ENCODE measurements around the gene MREG.

The MREG gene, protein sequence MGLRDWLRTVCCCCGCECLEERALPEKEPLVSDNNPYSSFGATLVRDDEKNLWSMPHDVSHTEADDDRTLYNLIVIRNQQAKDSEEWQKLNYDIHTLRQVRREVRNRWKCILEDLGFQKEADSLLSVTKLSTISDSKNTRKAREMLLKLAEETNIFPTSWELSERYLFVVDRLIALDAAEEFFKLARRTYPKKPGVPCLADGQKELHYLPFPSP
- 7.6 to 14.4 reads per million in 2 experiments for total RNA-seq

DNA sequence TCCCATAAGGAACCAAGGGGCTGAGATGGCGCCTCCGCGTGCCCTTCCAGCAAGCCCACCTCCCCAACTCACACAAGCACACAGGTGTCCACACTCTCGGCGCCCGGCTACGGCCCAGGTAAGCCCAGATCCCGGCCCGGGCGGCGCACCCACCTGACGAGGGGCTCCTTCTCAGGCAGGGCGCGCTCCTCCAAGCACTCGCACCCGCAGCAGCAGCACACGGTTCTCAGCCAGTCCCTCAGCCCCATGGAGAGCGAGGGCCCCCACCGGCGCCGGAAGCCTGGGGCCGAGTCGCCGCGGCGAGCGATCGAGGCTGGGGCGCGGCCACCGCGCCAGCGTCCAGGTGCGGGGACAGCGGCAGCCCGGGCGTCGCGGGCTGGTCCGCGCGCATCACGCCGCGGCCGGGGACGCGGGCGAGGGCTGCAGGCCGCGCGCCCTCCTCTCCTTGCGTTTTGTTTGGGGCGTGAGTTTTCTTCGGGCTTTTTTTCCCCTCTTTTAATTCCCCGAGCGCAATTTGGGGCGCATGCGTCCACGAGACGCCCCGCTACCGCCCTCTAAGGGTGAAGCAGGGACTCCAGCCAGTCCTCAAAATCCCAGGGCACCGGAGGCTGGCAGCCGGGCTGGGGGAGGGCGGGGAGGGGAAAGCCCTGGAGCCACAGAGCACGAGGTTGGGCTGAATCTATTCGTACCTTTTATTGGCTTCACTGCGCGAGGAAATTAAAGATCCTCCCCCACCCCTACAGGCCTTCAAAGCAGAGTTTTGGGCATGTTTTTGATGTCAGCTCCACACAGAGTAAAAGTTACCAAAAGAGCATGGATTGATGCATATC lies at the start of gene MREG:
Gene MREG, minus strand, starts transcription at position 472 of the 830 bp plus-strand sequence. Its CDS starts 224 bp downstream, at position 248.
- DNase-seq (ENCODE audit: low read depth) = peak; percentile 78

DNA sequence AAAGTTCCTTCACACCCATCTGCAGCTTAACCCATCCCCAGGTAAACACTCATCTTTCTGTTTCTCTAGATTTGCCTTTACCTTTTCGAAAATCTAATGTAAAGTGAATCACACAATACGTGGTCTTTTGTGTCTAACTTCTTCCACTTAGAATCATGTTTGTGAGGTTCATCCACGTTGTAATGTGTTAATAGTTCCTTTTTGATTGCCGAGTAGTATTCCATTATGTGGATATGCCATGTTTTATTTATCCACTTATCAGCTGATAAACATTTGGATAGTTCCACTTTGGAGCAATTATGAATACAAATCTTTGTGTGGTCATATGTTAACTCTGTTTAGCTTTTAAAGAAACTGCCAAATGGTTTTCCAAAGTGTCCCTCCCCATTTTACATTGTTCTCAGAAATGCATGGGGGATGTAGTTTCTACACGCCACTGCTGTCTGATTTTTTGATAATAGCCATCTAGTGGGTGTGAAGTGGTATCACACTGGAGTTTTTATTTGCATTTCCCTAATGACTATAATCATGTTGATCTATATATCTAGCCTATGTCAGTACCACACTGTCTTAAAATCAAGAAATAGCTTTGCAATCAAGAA lies 46.0 kb upstream of the MREG start:
- DNase-seq (ENCODE audit: low read depth) = no peak

GRCh38 chr2:216057688-216058193 lies 44.4 kb upstream of the MREG start:
- DNase-seq (ENCODE audit: low read depth) = peak; percentile 14

- DNase-seq (ENCODE audit: low read depth) = no peak
Observed at GRCh38 chr2:216056739-216057138, 43.4 kb upstream of the MREG start.

GRCh38 chr2:216055680-216056079 lies 42.3 kb upstream of the MREG start:
- no peak for DNase-seq (ENCODE audit: low read depth)

GRCh38 chr2:216052420-216052819 lies 39.1 kb upstream of the MREG start:
- DNase-seq (ENCODE audit: low read depth) = no peak

- no peak for DNase-seq (ENCODE audit: low read depth)
Observed at GRCh38 chr2:216051350-216051749, 38.0 kb upstream of the MREG start.

GRCh38 chr2:216049452-216049851 lies 36.1 kb upstream of the MREG start:
- no peak for DNase-seq (ENCODE audit: low read depth)

- no peak for DNase-seq (ENCODE audit: low read depth)
Observed at GRCh38 chr2:216047397-216047796, 34.0 kb upstream of the MREG start.

DNA sequence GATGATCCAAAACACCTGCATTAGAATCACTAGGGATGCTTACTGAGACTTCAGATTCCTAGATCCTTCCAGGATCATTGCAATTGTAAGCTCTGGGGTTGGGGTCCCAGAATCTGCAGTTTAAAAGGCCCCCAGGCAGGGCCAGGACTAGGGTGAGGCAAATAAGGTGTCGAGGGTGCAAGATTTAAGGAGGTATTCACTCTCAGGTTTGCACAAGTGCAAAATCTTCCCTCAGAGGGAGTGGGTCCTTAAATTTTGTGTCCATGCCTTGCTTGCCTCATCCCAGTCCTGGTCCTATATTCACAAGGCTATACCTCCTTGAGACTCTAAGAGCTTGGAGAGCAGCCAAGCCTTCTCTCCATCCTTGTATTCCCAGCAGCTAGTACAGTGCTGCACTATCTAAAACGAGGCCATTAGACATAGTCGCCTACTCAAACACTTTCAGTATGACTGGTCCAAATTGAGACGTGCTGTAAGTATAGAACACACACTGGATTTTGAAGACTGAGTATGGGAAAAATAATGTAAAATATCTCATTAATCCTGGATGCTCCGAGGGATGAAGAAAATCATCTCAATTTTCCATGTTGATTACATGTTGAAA lies 31.6 kb upstream of the MREG start:
- DNase-seq (ENCODE audit: low read depth) = no peak

DNA sequence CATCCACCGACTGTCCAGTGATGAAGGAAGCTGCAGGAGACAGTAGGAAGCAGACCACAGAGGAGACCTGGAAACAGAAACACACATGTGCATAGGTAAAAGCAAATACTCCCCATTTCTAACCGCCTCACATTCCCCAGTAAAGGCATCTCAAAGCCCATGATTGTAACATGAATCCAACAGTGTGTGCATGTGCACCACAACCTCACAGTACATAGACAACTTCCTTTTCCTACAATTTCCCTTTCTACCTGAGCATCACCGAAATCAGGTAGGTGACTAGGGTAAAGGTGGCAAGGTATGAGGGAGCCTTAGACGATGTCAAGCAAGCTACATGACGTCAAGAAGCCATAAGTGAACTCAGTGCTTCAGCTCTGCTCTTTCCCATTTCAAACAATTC lies 30.6 kb upstream of the MREG start:
- DNase-seq (ENCODE audit: low read depth) = no peak

GRCh38 chr2:216041438-216041837 lies 28.1 kb upstream of the MREG start:
- DNase-seq (ENCODE audit: low read depth) = no peak

- DNase-seq (ENCODE audit: low read depth) = no peak
Observed at GRCh38 chr2:216039918-216040317, 26.6 kb upstream of the MREG start.

DNA sequence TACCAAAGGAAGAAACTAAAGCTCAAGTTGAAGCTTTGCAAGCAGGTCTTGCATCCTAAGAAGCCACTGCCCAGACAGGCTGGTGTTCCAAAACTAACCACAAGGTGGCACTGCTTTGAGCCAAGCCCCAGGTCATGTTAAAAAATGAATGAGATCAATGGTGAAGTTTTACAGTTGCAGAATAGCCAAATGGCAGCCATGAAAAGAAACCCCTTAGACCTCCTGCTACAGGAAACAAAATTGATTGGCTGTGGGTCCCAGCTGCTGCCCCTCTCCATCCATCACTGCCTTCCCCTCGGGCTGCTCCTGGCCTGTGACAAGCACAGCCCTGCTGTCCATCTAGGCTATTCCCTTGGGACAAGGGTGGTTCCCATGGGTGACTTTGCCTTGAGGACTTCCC lies 20.7 kb upstream of the MREG start:
- DNase-seq (ENCODE audit: low read depth) = peak; percentile 62

DNA sequence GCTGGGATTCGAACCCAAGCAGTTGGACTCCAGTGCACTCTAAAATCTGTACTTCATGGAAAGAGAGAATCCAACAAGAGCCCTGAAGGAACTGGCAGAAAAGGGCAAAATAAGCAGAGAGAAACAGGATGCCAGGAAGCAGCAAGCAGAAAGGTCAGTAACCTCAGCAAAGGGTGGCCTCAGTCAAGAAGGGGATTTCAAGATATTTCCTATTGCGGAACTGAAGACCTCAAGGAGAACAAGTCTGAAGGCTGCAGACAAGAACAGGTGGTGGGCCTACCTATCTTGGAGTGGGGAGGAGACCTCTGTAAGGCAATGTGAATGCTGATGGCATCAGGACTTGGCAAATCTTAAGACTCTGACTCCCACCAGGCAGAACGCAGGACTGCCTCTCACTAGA lies 20.1 kb upstream of the MREG start:
- DNase-seq (ENCODE audit: low read depth) = no peak

- DNase-seq (ENCODE audit: low read depth) = no peak
Observed at GRCh38 chr2:216031960-216032689, 18.8 kb upstream of the MREG start.

DNA sequence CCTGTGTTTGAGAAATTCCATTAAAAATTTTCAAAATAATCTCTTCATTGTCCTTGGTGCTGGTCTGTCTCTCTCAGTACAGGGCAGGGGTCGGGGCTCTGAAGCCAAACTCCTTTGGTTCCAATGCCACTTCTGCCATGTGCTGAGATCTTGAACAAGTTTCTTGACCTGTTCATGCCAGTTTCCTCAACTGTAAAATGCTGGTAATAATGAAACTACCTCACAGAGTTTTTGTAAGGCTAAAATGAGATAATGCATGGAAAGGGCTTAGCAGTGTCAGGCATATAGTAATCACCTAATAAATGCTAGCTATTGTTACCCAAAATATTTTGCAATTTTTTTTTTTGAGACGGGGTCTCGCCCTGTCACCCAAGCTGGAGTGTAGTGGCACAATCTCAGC lies 16.9 kb upstream of the MREG start:
- DNase-seq (ENCODE audit: low read depth) = no peak

DNA sequence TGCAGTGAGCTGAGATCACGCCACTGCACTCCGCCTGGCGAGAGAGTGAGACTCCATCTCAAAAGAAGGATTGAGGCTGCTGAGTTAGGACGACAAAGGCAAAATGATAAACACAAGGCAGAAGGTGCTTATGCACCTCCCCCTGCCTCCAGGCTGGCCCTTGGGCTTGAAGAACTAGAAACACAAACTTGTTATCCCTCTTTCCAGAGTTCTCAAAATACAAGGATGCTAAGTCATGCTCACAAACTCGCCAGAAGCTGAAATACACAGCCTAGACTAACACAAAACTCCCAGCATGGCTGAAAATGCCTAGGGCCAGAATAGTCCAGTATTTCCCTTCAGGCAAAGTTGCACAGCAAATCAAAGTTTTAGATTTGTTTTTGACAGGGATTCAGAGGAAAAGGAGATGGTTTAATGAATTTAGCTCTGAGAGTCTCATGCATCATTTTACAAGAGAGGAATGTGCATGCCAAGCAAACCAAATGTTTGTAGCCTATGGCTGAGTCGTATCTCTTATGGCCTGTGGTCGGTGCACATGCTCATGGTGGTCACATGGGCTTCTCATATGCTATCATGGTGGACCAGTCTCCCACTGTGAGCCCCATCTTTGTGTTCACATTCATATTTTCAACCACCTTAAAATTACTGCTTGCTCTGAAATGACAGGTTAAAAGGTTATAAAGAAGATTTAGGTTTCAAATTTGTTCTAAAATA lies 16.2 kb upstream of the MREG start:
- no peak for DNase-seq (ENCODE audit: low read depth)

DNA sequence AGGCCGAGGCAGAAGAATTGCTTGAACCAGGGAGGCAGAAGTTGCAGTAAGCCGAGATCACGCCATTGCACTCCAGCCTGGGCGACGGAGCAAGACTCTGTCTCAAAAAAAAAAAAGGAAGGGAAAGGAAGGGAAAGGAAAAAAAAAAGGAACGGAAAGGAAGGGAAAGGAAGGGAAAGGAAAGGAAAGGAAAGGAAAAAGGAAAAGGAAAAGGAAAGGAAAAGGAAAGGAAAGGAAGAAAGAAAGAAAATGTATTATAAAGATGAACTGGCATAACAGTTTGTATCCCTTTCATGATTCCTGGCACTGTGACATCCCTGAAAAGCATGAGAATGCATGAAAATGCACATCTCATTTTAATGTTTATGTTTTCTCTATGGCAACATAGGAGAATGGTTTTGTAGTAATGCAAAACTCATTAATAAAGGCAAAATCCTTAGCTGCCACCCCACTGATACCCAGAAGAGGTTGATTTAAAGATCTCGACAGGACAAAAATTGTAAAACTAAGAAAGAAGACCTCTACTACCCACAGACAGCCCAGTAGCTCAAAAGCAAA lies 11.5 kb upstream of the MREG start:
- DNase-seq (ENCODE audit: low read depth) = no peak

DNA sequence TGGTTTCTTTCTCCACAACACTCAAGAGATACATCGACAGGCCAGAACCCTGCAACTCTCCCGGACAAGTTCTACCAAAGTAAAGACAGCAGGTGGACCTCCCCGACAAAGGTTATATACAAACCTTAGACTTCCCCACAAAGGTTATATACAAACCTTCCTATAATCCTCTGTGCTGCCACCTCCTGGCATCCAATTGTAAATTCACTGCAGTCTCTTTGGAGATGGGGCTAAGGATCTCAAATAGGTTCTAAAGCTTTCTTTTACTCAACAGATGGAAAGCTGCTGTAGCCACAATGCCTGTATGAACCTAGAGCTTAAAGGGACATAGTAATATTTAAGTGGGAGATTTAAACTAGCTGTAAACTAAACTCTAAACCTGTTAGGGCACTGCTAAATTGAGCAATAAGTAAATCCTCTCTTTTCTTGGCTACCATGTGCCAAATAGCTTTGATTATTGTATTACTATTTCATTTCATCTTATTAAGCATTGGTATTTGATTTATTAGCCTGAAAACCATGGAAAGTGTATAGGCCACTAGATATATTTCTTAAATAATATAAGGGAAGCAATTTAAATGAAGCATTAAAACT lies 9.8 kb upstream of the MREG start:
- peak; percentile 11 for DNase-seq (ENCODE audit: low read depth)
